Ishikawa (cell line): ENCODE data around the gene MYH6.
A peak's percentile ranks its signal among the peaks of the same experiment; 100 is the strongest.

Source experiments
- CEBPB ChIP-seq: IDR thresholded peaks from 2 replicates; pipeline ENCODE4 v1.6.1; 2012
- CREB1 ChIP-seq: IDR thresholded peaks from 2 replicates; pipeline ENCODE4 v1.6.1; 2012; ENCODE audit warnings: low read depth
- EP300 ChIP-seq: IDR thresholded peaks from 2 replicates; pipeline ENCODE4 v1.6.1; 2012; ENCODE audit warnings: borderline replicate concordance
- RAD21 ChIP-seq: IDR thresholded peaks from 2 replicates; pipeline ENCODE4 v1.6.1; 2012; ENCODE audit warnings: low read depth
- TAF1 ChIP-seq: IDR thresholded peaks from 2 replicates; pipeline ENCODE4 v1.6.1; 2012; ENCODE audit warnings: low read depth, mild to moderate bottlenecking
- TEAD4 ChIP-seq: IDR thresholded peaks from 2 replicates; pipeline ENCODE4 v1.6.1; 2012
- YY1 ChIP-seq: IDR thresholded peaks from 2 replicates; pipeline ENCODE4 v1.6.1; 2012; ENCODE audit warnings: low read depth
- ZBTB7A ChIP-seq: IDR thresholded peaks from 2 replicates; pipeline ENCODE4 v1.6.1; 2012; ENCODE audit warnings: low read depth
- TF ChIP-seq, protein P1 (sequence below): IDR thresholded peaks from 2 replicates; pipeline ENCODE4 v1.6.1; 2012

DNA sequence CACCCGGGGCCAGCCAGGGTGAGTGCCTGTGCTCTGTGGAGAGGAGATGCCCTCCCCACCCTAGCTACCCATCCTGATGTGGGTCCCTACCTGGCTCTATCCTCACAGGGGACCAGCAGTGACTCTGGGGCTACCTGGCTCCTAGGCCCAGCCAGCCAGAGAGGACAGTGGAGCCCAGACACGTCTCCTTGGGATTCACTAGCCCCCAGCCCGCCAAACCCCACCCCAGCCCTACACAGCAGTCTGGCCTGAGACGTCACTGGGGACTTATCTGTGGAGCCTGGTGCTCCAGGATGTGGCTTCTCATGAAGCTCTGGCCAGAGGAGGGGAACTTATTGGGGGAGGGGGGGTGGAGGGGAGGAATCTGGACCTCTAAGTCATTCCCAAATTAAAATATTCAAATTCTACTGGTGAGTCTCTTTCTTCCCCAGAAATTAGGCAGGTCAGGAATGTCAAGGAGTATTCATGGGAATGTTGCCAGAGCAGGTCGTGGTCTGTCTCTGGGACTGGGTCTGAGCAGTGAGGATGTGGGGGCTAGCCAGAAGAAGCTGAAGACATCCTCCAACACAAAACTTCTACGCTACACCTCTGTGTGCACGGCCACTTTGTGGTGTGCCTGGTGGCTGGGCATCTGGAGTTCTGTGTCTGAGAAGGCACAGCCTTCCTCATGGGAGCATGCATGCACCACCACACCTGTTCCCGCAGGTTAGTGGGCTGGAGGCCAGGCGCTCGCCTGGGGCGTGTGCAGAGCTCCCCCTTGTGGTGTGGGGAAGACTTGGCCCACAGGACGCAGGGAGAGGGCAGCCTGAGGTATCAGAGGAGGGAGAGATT, 28.5 kb downstream of the MYH6 start:
- TF ChIP-seq YY1 (no peak), CREB1 (no peak), CEBPB (no peak), EP300 (no peak), TAF1 (no peak), TEAD4 (no peak), RAD21 (peak; percentile 88), ZBTB7A (no peak)
- TF ChIP-seq, protein P1, sequence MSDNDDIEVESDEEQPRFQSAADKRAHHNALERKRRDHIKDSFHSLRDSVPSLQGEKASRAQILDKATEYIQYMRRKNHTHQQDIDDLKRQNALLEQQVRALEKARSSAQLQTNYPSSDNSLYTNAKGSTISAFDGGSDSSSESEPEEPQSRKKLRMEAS = no peak
